AML-193 (cell line): ENCODE data around the gene CHCHD6.

Experiments used
- DNase-seq, 2 experiments: peaks; one replicate each; lab custom pipeline; 2025; lab: John Stamatoyannopoulos, UW

The CHCHD6 gene

GRCh38 chr3:126959921-126960603 lies 256.0 kb downstream of the CHCHD6 start:
- no peak for DNase-seq

- DNase-seq: no peak
Measured at GRCh38 chr3:126960604-126960995, 256.6 kb downstream of the CHCHD6 start.

DNA sequence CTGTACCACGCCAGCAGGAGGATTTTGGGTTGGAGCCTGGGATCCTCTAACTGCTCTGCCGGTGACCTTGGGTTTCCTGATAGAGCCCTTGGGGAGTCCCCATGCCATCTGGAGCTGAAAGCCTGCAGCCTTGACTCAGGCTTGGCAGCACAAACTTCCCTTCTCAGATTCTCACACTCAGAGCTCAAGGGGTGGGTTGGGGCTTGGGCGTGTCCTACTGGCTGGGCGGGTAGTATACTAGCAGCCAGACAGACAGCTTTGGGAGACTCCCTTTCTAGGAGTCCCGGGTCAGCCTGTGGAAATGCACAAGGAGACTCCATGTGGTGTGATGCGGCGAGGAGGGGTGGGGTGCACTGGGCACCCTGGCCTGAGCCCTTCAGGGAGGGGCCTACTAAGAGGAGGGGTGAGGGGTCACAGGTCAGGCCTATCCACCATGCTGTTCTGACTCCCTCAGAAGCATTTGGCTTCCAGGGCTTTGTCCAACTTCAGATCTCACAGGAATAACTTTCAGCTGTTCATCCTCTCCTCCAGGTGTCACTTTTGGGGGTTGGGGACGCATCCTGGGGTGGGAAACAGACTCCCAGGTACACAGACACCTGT lies 257.3 kb downstream of the CHCHD6 start:
- DNase-seq: no peak

- DNase-seq: no peak
Measured at GRCh38 chr3:126961791-126962461, 257.9 kb downstream of the CHCHD6 start.

DNA sequence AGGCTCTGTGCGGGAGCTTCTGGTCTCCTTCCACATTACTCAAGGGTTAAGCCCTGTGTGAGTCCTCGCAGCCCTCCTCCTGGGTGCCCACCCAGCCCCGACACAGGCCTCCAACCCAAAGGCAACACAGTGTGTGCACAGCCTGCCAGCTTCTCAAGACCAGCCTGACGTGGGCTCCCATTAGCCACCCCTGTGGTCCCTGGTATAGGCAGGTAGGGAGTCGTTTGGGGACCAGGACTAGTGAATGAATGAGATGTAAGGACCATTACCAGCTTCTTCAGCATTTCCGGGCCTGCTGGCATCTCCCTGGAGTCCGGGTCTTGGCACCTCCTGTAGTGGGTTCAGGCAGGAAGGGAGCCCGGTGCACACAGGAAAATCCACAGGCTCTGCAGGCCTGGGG lies 258.7 kb downstream of the CHCHD6 start:
- DNase-seq: no peak

GRCh38 chr3:126963261-126964190 lies 259.5 kb downstream of the CHCHD6 start:
- DNase-seq: no peak

DNA sequence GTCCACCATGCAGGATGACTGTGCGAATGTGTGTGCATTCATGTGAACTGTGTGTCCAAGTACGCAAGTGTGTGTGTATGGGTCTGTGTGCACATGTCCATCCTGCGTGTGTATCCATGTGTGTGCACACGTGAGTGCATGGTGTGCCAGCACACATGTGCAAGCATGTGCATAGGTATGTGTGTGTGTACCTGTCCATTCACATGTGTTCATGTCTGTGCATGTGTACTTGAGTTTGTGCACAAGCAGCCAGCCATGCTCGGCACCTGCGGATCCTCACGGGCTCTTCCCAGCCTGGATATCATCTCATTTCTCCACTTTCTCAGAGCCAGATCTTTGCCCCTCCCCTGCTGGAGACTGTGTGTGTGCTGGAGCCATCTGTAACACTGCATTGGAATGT lies 260.2 kb downstream of the CHCHD6 start:
- no peak for DNase-seq

DNA sequence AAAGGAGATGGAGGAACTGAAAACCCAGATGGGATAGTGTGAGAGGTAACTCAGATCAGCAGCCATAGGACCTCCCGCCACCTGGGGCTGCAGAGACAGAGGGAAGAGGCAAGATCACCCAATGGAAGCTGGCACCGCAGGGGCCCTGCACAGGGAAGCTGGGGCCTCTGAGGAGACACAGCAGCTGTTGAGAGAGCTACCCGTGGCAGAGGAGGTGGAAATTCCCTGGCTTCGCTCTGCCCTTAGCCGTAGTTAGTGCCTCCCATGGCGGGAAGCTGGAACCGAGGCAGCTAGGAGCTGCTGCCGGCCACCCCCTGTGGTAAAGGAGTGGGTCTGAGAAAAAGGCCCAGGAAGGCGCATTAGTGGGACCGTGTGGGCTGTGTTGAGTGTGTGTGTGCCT lies 260.9 kb downstream of the CHCHD6 start:
- DNase-seq: no peak

DNA sequence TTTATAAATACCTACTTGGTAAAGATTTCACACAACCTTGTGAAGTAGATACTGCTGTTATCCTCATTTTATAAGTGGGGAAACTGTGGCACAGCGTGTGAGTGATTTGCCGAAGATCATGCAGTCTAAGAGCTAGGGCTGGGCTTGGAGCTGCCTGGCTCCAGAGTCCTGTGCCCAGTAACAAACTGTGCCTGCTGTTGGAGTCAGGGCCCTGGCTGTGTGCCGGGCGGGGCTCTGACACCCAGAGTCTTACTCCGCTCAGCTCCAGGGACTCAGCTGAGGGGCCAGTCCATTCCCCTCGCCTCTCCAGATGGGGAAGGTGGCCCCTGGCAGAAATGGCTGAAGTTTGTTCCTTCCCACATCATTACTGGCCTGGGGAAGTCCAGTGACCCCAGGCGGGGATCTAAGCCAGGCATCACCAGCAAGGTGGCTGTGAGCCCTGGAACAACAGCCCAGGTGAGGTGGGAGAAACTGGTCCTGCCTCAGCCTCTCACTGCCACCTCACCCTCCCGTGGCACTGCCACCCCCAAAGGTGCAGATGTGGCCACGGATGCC lies 261.6 kb downstream of the CHCHD6 start:
- DNase-seq: no peak

- DNase-seq: no peak
Measured at GRCh38 chr3:126967386-126967785, 263.3 kb downstream of the CHCHD6 start.

GRCh38 chr3:126968391-126969390 lies 264.7 kb downstream of the CHCHD6 start:
- DNase-seq: no peak

DNA sequence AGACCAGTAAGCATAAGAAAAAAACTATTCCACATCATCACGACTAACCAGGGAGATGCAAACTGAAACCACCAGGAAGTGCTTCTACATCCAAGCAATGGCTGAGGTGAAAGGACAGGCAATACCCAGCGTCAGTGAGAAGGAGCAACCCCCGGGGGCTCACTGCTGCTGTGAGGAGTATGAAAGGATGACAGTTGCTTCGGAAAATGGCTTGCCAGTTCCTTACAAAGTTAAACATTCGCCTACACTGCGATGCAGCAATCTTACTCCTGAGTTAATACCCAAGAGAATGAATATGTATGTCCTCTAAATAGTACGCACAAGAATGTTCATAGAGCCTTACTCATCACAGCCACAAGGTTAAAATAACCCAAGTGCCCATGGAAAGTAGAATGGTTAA lies 265.5 kb downstream of the CHCHD6 start:
- DNase-seq: no peak

- DNase-seq: no peak
Measured at GRCh38 chr3:126970101-126970500, 266.1 kb downstream of the CHCHD6 start.

DNA sequence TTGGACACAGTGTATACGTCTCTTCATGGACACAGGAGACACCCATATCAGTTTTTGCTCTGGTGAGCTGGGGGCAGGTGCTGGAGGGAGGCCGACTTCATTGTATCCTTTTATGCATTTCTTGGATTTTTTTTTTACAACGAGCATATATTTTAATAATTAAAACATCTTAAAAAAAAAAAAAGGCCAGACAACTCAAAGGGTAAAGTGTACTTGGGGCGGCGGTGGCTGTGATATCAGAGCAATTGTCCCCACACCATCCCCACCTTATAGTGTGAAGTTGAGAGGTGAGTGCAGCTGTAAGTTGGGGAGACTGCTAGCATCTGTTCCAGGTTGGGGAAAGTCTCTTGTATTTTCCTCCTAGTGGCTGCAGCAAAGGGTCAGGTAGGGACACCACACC lies 266.9 kb downstream of the CHCHD6 start:
- DNase-seq: no peak

DNA sequence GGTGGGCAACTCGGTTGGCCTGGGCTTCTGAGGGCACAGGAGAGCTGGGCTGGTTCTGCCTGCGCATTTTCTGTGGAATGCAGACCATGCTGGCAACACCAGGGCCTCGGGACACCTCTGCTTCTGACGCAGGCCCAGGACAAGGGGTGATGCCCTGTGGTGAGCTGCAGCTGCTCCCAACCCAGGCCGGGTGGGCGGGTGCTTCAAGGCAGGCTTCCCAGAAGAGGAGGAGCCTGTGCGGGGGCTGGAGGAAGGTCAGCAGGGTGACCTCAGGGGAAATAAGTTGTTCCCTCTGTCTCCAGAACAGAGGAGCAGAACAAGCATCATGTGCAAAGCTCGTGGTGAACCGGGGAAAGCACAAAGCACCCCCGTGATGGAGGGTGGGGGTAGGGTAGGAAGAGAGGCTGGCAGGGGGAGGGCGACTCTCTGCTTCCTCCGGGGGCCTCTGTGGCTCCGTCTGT lies 267.9 kb downstream of the CHCHD6 start:
- DNase-seq: no peak

DNA sequence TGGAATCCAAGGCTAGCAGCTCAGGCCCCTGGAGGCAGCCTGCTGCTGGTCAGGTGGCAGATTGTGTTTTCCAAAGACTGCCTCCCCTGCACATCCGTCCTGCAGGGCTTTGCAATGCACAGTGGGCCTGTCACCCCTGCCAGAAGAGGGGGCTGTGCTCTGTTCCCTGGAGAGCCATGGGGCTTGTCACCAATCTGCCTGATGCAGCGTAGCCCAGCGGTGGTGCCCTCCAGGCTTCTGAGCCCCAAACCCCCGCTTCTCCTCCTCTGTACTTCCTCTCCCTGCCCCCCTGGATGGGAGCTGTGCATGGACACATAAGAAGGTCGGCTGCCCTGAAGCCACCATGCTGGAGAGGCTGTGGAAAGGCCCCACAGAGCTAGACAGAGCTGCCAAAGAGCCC lies 268.8 kb downstream of the CHCHD6 start:
- no peak for DNase-seq

DNA sequence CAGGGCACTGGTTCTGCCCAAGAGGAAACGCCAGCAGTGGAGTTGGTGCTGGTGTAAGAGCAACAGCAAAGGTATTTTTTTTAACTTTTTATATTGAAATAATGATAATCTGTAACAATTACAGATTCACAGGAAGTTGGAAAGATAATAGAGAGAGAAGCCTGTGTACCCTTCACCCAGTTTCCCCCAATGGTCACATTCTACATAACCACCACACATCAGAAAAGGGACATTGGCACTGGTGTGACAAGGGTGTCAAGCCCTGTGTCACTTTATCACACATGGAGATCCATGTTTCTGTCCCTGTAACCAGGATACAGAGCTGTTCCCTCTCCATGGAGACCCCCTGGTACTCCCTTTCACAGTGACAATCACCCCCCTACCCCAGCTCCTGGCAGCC lies 269.8 kb downstream of the CHCHD6 start:
- no peak for DNase-seq

DNA sequence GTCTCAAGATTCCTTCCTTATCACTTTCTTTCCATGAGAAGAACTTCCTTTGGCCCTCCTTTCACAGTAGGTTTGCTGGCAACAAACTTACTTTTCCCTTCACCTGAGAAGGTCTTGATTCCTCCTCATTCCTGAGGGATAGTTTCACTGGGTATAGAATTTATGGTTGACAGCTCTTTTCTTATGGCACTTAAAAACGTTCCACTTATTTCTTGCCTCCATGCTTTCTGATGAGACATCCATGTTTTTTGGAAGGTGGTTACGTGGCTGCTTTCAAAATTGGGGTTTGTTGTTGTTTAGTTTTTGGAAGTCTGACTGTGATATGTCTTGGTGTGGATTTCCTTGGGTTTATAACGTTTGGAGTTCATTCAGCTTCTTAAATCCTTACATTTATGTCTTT lies 270.7 kb downstream of the CHCHD6 start:
- no peak for DNase-seq

- no peak for DNase-seq
Measured at GRCh38 chr3:126976906-126977305, 272.9 kb downstream of the CHCHD6 start.

DNA sequence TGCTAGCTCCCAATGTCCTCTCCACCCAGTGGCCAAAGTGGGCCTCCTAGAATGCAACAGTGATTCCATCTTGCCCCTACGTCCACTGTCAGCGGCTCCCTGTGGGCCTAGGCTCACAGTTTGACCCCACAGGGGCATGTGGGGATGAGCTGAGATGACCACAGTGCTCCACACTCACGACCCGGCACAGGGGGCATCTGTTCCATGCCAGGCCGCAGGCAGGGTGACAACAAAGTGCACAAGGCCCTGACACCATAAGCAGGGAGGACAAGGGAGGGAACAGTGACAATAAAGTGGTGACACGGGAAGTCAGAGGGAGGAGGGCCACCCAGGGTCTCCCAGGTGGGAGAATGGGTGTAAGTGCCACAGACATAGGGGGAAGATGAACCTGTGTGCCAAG lies 273.8 kb downstream of the CHCHD6 start:
- no peak for DNase-seq

GRCh38 chr3:126978291-126978690 lies 274.3 kb downstream of the CHCHD6 start:
- no peak for DNase-seq
